HG03521 (cell line): Measurements from ENCODE around the gene SERPINB13.

Source experiments
- ATAC-seq: cut with Tn5 transposase; IDR thresholded peaks from one replicate; pipeline ENCODE4 v1.9.1; 2021; ENCODE audit warnings: mild to moderate bottlenecking, moderate library complexity; ENCODE audit not compliant: unreplicated experiment

SERPINB13 gene

GRCh38 chr18:63586966-63587365, at the start of gene SERPINB13:
Gene SERPINB13 (plus strand): TSS chr18:63587343. CDS start chr18:63588668, 1,325 bp downstream.
- no peak for ATAC-seq

GRCh38 chr18:63539904-63540510, 47.1 kb upstream of the SERPINB13 start:
- no peak for ATAC-seq

- no peak for ATAC-seq
Measured at GRCh38 chr18:63542069-63542468, 45.1 kb upstream of the SERPINB13 start, which contains the start of gene SERPINB12. Gene SERPINB12 (plus strand): TSS chr18:63542369. CDS start chr18:63556160, 13,791 bp downstream.

GRCh38 chr18:63544017-63544416, 43.1 kb upstream of the SERPINB13 start:
- ATAC-seq: no peak

GRCh38 chr18:63545000-63545399, 42.1 kb upstream of the SERPINB13 start:
- ATAC-seq: no peak

- ATAC-seq: no peak
Measured at GRCh38 chr18:63550068-63550467, 37.1 kb upstream of the SERPINB13 start.

GRCh38 chr18:63551769-63552168, 35.4 kb upstream of the SERPINB13 start:
- ATAC-seq: no peak

- ATAC-seq: no peak
Measured at GRCh38 chr18:63552581-63552980, 34.6 kb upstream of the SERPINB13 start.

- no peak for ATAC-seq
Measured at GRCh38 chr18:63553081-63553480, 34.1 kb upstream of the SERPINB13 start.

- ATAC-seq: no peak
Measured at GRCh38 chr18:63559567-63560491, 27.3 kb upstream of the SERPINB13 start.

- peak; percentile 71 for ATAC-seq
Measured at GRCh38 chr18:63562284-63562683, 24.9 kb upstream of the SERPINB13 start.

GRCh38 chr18:63564021-63564420, 23.1 kb upstream of the SERPINB13 start:
- no peak for ATAC-seq

- no peak for ATAC-seq
Measured at GRCh38 chr18:63564561-63564960, 22.6 kb upstream of the SERPINB13 start.

- no peak for ATAC-seq
Measured at GRCh38 chr18:63567276-63567675, 19.9 kb upstream of the SERPINB13 start.

- no peak for ATAC-seq
Measured at GRCh38 chr18:63567825-63568224, 19.3 kb upstream of the SERPINB13 start.

GRCh38 chr18:63570721-63571120, 16.4 kb upstream of the SERPINB13 start:
- no peak for ATAC-seq

- no peak for ATAC-seq
Measured at GRCh38 chr18:63575681-63576080, 11.5 kb upstream of the SERPINB13 start.

- peak; percentile 51 for ATAC-seq
Measured at GRCh38 chr18:63578357-63578958, 8.7 kb upstream of the SERPINB13 start.

- ATAC-seq: no peak
Measured at GRCh38 chr18:63579616-63580015, 7.5 kb upstream of the SERPINB13 start.

GRCh38 chr18:63585988-63586387, 1.2 kb upstream of the SERPINB13 start:
- no peak for ATAC-seq

GRCh38 chr18:63586431-63586830, 712 bp upstream of the SERPINB13 start:
- no peak for ATAC-seq

- no peak for ATAC-seq
Measured at GRCh38 chr18:63588909-63589308, 1.8 kb downstream of the SERPINB13 start.
